Psoas muscle (tissue), 8 donors: ENCODE measurements around the gene OSCP1. TPM values are rescaled to one million over a fixed set of nuclear protein-coding genes. Genes with fewer than 3 reads are reported as not detected.
A peak's percentile ranks its signal among the peaks of the same experiment; 100 is the strongest.

Experiments used
- ATAC-seq, 4 donors: fragments of 200-7000 bp; cut with Tn5 transposase; one replicate each; pipeline ENCODE4 v1.9.1; 2020; ENCODE audit warnings: moderate library complexity in 3 of 4, mild to moderate bottlenecking in 2 of 4
- DNase-seq, 2 donors: peaks; one replicate each; pipeline ENCODE4 v3.0.0-alpha.2; 2020
- H3K27ac ChIP-seq: fragments of 200-600 bp; one replicate; pipeline ENCODE4 v1.8.0; 2022
- H3K27me3 ChIP-seq, 3 donors: fragments of 200-600 bp in 1 of 3; one replicate each; pipeline versions ENCODE4 v1.6.1 to v1.8.0; 2013 to 2022; ENCODE audit warnings: low read length in 2 of 3, mild to moderate bottlenecking in 2 of 3, moderate library complexity in 1 of 3; ENCODE audit not compliant: insufficient read depth in 3 of 3
- H3K36me3 ChIP-seq, 2 donors: fragments of 200-600 bp in 1 of 2; one replicate each; pipeline versions ENCODE4 v1.6.1 to v1.8.0; 2013 to 2022; ENCODE audit warnings: low read depth in 1 of 2, mild to moderate bottlenecking in 1 of 2, moderate library complexity in 1 of 2; ENCODE audit not compliant: insufficient read depth in 1 of 2
- H3K4me1 ChIP-seq: fragments of 200-600 bp; one replicate; pipeline ENCODE4 v1.8.0; 2022
- H3K4me3 ChIP-seq: fragments of 200-600 bp; one replicate; pipeline ENCODE4 v1.8.0; 2022; ENCODE audit warnings: mild to moderate bottlenecking
- H3K9me3 ChIP-seq: fragments of 200-600 bp; one replicate; pipeline ENCODE4 v1.8.0; 2022
- WGBS, 3 donors: extraction: QIAGEN DNeasy Blood & Tissue Kit; methylation state at CpG; one replicate each; pipeline versions ENCODE4 v1.1.6 to v1.1.7; 2013; 5-methylcytosine and 5-hydroxymethylcytosine counted together
- intact Hi-C, 2 donors: fragments of 100-400 bp; cut with DNase I; formaldehyde crosslinking; loops; one replicate each; pipeline versions ENCODE4 v1.11.0 to v1.14.2; 2022
- polyA plus RNA-seq, 3 donors: library from polyadenylated mRNA; stranded (reverse); fragments of 200-250 nt; gene quantifications; one replicate each; pipeline ENCODE4 v1.2.3, GENCODE V29; 2013
- total RNA-seq, 4 donors: library from RNA; stranded (reverse); fragmentation: NEBNext Ultra II Directional in 2 of 4; extraction: Animal tissue kit (Norgen Biotek cat#: 25700) in 2 of 4; gene quantifications; one replicate each; pipeline versions ENCODE4 v1.2.1 to v1.2.4, GENCODE V29; 2021 to 2023
- TF ChIP-seq, protein P1 (sequence below): fragments of 200-600 bp; IDR thresholded peaks from one replicate; pipeline ENCODE4 v1.8.0; 2022; ENCODE audit warnings: antibody characterized with exemption
- donor health status: healthy with polysubstance abuse.
- donor health status: DM: no; HTN: no; CAD: no; lungs with moderate emphysema.
- donor health status: Bipolar disorder and iron deficiency.
- donor health status: healthy.
- donor health status: DM: yes; HTN: yes; CAD: no.
- donor health status: DM: no; HTN: no; CAD: no.
- donor health status: DM: no; HTN: no; CAD: no.
- donor health status: DM: yes; HTN: yes; CAD: no.

OSCP1 gene
- total and polyA plus RNA-seq, 7 donors: 2.5 to 5.5 (median 4.2) TPM

DNA sequence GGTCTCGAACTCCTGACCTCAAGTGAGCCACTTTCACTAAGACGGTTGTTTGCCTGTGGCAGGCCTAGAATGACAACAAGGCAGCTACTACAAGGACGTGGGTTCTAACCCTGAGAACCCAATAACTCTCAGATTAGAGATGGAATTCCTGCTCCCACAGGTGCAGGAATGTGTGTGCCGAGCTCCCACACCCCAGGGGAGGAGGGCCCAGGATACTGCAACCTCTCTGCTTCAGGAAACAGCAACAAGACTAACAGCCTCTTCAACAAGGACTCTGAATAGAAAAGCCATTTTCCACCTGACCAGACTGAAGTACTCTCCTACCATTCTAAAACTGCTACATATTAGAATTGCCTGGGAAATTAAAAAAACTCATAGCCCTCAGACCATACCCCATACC, 57.4 kb downstream of the OSCP1 start:
- TF ChIP-seq, protein P1, sequence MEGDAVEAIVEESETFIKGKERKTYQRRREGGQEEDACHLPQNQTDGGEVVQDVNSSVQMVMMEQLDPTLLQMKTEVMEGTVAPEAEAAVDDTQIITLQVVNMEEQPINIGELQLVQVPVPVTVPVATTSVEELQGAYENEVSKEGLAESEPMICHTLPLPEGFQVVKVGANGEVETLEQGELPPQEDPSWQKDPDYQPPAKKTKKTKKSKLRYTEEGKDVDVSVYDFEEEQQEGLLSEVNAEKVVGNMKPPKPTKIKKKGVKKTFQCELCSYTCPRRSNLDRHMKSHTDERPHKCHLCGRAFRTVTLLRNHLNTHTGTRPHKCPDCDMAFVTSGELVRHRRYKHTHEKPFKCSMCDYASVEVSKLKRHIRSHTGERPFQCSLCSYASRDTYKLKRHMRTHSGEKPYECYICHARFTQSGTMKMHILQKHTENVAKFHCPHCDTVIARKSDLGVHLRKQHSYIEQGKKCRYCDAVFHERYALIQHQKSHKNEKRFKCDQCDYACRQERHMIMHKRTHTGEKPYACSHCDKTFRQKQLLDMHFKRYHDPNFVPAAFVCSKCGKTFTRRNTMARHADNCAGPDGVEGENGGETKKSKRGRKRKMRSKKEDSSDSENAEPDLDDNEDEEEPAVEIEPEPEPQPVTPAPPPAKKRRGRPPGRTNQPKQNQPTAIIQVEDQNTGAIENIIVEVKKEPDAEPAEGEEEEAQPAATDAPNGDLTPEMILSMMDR: no peak
- Histone ChIP-seq H3K27ac (peak overlapping the region; percentile 92), H3K4me3 (no peak overlapping the region), H3K36me3 (peaks cover 5 to 37% of the 10 kb centered on the region in 2 donors), H3K27me3 (no peaks in the 10 kb centered on the region), H3K9me3 (no peaks in the 10 kb centered on the region), H3K4me1 (peaks cover 62% of the 10 kb centered on the region)
- 90 to 92% (median 92%) methylated on average over 4 of the region's 4 CpGs for WGBS, 3 donors
- intact Hi-C loops: no loop called here
- ATAC-seq: no peak
- DNase-seq: no peak

GRCh38 chr1:36391271-36391670, 59.0 kb downstream of the OSCP1 start:
- H3K36me3 ChIP-seq: peaks cover 5 to 37% of the 10 kb centered on the region in 2 donors
- DNase-seq: no peak
- intact Hi-C loops: no loop called here
- H3K9me3 ChIP-seq: no peaks in the 10 kb centered on the region
- H3K27ac ChIP-seq: peak overlapping the region; percentile 92
- TF ChIP-seq, protein P1: no peak
- no peak overlapping the region for H3K4me3 ChIP-seq
- no peaks in the 10 kb centered on the region for H3K27me3 ChIP-seq
- no peak for ATAC-seq
- WGBS, 3 donors: 87 to 93% (median 87%) methylated on average over 8 of the region's 8 CpGs
- peaks cover 68% of the 10 kb centered on the region for H3K4me1 ChIP-seq

DNA sequence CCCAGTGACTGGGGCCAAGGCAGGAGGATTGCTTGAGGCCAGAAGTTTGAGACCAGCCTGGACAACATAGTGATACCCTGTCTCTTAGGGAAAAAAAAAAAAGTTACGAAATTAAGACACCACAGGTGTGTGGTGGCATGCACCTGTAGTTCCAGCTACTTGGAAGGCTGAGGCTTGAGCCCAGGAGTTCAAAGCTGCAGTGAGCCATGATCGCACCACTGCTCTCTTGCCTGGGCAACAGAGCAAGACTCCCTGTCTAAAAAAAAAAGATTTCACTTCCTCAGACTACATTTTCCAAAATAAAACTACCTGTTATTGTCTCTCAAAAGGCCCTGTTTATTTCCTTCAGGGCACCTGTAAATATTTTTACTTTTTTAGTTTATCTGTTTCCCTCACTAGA, 59.8 kb downstream of the OSCP1 start:
- WGBS, 3 donors: 75 to 90% (median 77%) methylated on average over 2 of the region's 2 CpGs
- peaks cover 66% of the 10 kb centered on the region for H3K4me1 ChIP-seq
- peaks cover 5 to 37% of the 10 kb centered on the region in 2 donors for H3K36me3 ChIP-seq
- ATAC-seq (no peak), DNase-seq (no peak)
- no peak overlapping the region for H3K4me3 ChIP-seq
- intact Hi-C loops: no loop called here
- peak overlapping the region; percentile 92 for H3K27ac ChIP-seq
- TF ChIP-seq, protein P1: no peak
- no peaks in the 10 kb centered on the region for H3K9me3 ChIP-seq
- no peaks in the 10 kb centered on the region for H3K27me3 ChIP-seq

GRCh38 chr1:36389999-36390398, 60.3 kb downstream of the OSCP1 start:
- no peaks in the 10 kb centered on the region for H3K27me3 ChIP-seq
- 87 to 95% (median 93%) methylated on average over 1 of the region's 1 CpG for WGBS, 3 donors
- TF ChIP-seq, protein P1: no peak
- intact Hi-C loops: loop anchor here in 1 of 2 donors (10.0 kb wide), 1 partner anchor 235 kb away; the partner anchor contains the start of gene MAP7D1
- H3K4me3 ChIP-seq: no peak overlapping the region
- H3K9me3 ChIP-seq: no peaks in the 10 kb centered on the region
- peak overlapping the region; percentile 92 for H3K27ac ChIP-seq
- no peak for ATAC-seq
- H3K36me3 ChIP-seq: peaks cover 5 to 37% of the 10 kb centered on the region in 2 donors
- H3K4me1 ChIP-seq: peaks cover 65% of the 10 kb centered on the region
- DNase-seq: no peak

- no peak for DNase-seq
- no peak for ATAC-seq
- intact Hi-C loops: loop anchor here in 1 of 2 donors (10.0 kb wide), 1 partner anchor 234 kb away; the partner anchor contains the start of gene MAP7D1
- TF ChIP-seq, protein P1: no peak
- Histone ChIP-seq H3K27me3 (no peaks in the 10 kb centered on the region), H3K4me3 (peak overlapping the region; percentile 17), H3K4me1 (peaks cover 64% of the 10 kb centered on the region), H3K36me3 (peaks cover 5 to 36% of the 10 kb centered on the region in 2 donors), H3K9me3 (no peaks in the 10 kb centered on the region), H3K27ac (peak overlapping the region; percentile 92)
- WGBS, 3 donors: 21 to 39% (median 27%) methylated on average over 2 of the region's 2 CpGs
Measured at GRCh38 chr1:36389261-36389660, 61.0 kb downstream of the OSCP1 start.
